Panc1 (cell line): ENCODE results near the gene INPP5D.

ENCODE experiments used
- CTCF ChIP-seq: fragments of 450-650 bp; IDR thresholded peaks from 2 replicates; pipeline ENCODE4 v1.5.1; 2017; ENCODE audit warnings: mild to moderate bottlenecking
- POLR2AphosphoS5 ChIP-seq: IDR thresholded peaks from 2 replicates; pipeline ENCODE4 v1.6.1; 2012; ENCODE audit warnings: mild to moderate bottlenecking, low read depth, low read length, moderate library complexity
- REST ChIP-seq, 2 experiments: IDR thresholded peaks; 2 replicates each; pipeline ENCODE4 v1.6.1; 2011 to 2012; ENCODE audit warnings: low read depth in 2 of 2, control low read depth in 1 of 2, low read length in 1 of 2, mild to moderate bottlenecking in 1 of 2, moderate library complexity in 1 of 2; ENCODE audit not compliant: insufficient read depth in 1 of 2
- SIN3A ChIP-seq: IDR thresholded peaks from 2 replicates; pipeline ENCODE4 v1.6.1; 2012; ENCODE audit warnings: low read depth, mild to moderate bottlenecking, low read length, moderate library complexity, borderline replicate concordance; ENCODE audit not compliant: insufficient read depth

GRCh38 chr2:233217892-233218377 is 157.8 kb downstream of the INPP5D start:
- TF ChIP-seq CTCF (no peak), POLR2AphosphoS5 (no peak), SIN3A (no peak), REST (IDR thresholded peaks at IDR 0.05; ENCODE audit: insufficient read depth in 1 of 2, low read depth in 2 of 2, low read length in 1 of 2) (no peak)
